AG09319 (cell line): Measurements from ENCODE around the gene PDE7B.

Experiments used
- DNase-seq: peaks from one replicate; pipeline ENCODE4 v3.0.0-alpha.2; 2010; ENCODE audit warnings: low read depth; ENCODE audit errors: extremely low read depth
- CTCF ChIP-seq: IDR thresholded peaks from 2 replicates; pipeline ENCODE4 v1.5.1; 2011; ENCODE audit warnings: low read depth, mild to moderate bottlenecking, inconsistent platforms, low read length, moderate library complexity

The PDE7B gene

DNA sequence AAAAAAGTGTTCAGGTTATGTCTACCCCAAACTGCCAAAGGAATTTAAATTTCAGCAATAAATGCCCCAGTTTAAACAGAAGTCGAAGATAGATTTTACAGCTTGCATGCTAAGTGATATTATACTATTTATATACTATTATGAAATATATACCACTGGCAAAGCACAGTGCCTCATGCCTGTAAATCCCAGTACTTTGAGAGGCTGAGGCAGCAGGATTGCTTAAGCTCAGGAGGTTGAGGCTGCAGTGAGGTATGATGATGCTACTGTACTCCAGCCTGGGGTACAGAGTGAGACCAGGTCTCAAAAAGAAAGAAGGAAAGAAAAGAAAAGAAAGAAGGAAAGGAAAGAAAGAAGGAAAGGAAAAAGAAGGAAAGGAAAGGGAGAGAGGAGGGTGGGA lies 296.6 kb downstream of the PDE7B start:
- DNase-seq, result no peak
- no peak for TF ChIP-seq CTCF

DNA sequence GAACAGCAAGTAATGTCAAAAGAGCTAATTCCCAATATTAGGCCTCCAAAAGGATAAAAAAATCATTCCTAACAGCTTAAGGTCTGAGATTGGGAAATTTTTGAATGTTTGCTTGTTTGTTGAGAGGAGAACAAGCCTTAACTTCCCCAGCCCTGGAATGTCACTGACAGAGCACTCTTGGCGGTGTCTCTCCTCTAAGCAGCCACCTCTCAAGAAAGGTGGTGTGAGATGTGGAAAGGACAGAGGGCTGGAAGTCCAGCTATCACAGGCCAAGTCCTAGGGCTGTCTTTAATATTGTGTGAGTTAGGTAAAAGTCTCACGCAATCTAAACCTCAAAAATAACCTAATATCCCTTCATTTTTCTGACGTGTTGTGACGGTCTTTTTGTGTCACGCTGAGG lies 297.0 kb downstream of the PDE7B start:
- no peak for DNase-seq
- TF ChIP-seq CTCF, result no peak

DNA sequence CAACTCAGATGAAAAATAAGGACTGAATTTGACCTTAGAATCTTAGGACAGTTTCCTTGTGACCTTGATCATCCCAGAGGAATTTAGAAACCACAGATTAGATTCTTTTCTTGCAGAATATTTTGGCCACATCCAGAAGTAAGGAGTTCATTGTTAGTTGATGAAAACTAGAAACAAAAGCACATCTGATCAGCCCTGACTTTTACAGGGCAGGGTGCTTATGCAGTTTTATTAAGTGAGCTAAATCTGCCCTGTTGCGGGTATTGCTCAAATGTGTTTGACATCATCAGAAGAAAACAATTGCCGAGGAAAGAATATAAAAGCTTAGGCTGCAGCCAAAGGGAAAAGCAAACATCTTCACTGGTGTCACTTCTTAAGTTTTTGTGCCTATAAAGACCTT lies 297.8 kb downstream of the PDE7B start:
- no peak for DNase-seq
- no peak for TF ChIP-seq CTCF

- no peak for DNase-seq
- no peak for TF ChIP-seq CTCF
These were observed 299.5 kb downstream of the PDE7B start for GRCh38 chr6:136150961-136151360.

- no peak for DNase-seq
- no peak for TF ChIP-seq CTCF
These were observed 302.3 kb downstream of the PDE7B start for GRCh38 chr6:136153707-136154375.

- TF ChIP-seq CTCF, result no peak
- no peak for DNase-seq
These were observed 303.7 kb downstream of the PDE7B start for GRCh38 chr6:136155191-136155590.

DNA sequence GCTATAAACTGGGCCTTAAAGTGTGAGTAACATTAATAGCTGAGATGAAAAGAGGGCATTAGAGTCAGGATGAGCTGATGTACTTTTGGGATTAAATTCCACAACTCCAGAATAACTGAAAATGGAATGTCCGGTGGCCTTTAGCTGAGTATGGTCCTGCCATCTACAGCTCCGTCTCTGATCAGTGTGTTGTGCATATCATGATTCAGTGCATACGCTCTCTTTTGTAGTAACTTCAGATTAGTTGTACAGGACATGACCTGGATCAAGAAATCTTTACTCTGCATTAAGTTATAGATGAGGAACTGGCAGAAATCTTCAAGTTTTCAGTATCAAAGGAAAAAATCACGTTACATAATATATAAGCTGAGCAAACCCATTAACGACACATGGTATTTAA lies 306.2 kb downstream of the PDE7B start:
- DNase-seq, result no peak
- TF ChIP-seq CTCF, result no peak
